Measurements from ENCODE around the gene TMEM200C.

The TMEM200C gene

GRCh38 chr18:5853253-5853652, 42.1 kb downstream of the TMEM200C start:
- Histone ChIP-seq H2AFZ (peak overlapping the region; percentile 36), H3K27ac (peak overlapping the region; percentile 39), H3K27me3 (ENCODE audit: control insufficient read depth, insufficient read depth, low read length) (no peaks in the 10 kb centered on the region), H3K9ac (no peak overlapping the region), H3K79me2 (no peaks in the 10 kb centered on the region), H3K36me3 (ENCODE audit: control insufficient read depth, insufficient read depth, low read length) (no peaks in the 10 kb centered on the region), H3K4me2 (ENCODE audit: low read length) (no peak overlapping the region), H3K9me3 (ENCODE audit: control insufficient read depth, low read length) (no peaks in the 10 kb centered on the region), H3K4me1 (peaks cover 8% of the 10 kb centered on the region), H3K4me3 (ENCODE audit: low read depth, low read length) (no peak overlapping the region)
- no peak for TF ChIP-seq CTCF (IDR thresholded peaks at IDR 0.05)

- Histone ChIP-seq H3K4me1 (peaks cover 8% of the 10 kb centered on the region), H3K79me2 (no peaks in the 10 kb centered on the region), H2AFZ (no peak overlapping the region), H3K9me3 (ENCODE audit: control insufficient read depth, low read length) (no peaks in the 10 kb centered on the region), H3K9ac (no peak overlapping the region), H3K27ac (no peak overlapping the region), H3K4me3 (ENCODE audit: low read depth, low read length) (no peak overlapping the region), H3K4me2 (ENCODE audit: low read length) (no peak overlapping the region), H3K36me3 (ENCODE audit: control insufficient read depth, insufficient read depth, low read length) (no peaks in the 10 kb centered on the region), H3K27me3 (ENCODE audit: control insufficient read depth, insufficient read depth, low read length) (no peaks in the 10 kb centered on the region)
- peak; percentile 23 for TF ChIP-seq CTCF (IDR thresholded peaks at IDR 0.05)
Observed at GRCh38 chr18:5851998-5852397, 43.3 kb downstream of the TMEM200C start.

GRCh38 chr18:5842653-5843052, 52.7 kb downstream of the TMEM200C start:
- H3K9ac ChIP-seq = no peak overlapping the region
- H3K36me3 ChIP-seq (ENCODE audit: control insufficient read depth, insufficient read depth, low read length) = no peaks in the 10 kb centered on the region
- H3K4me2 ChIP-seq (ENCODE audit: low read length) = no peak overlapping the region
- H3K27ac ChIP-seq = no peak overlapping the region
- no peak overlapping the region for H3K4me3 ChIP-seq (ENCODE audit: low read depth, low read length)
- no peak for TF ChIP-seq CTCF (IDR thresholded peaks at IDR 0.05)
- no peaks in the 10 kb centered on the region for H3K4me1 ChIP-seq
- no peaks in the 10 kb centered on the region for H3K27me3 ChIP-seq (ENCODE audit: control insufficient read depth, insufficient read depth, low read length)
- H2AFZ ChIP-seq = peak overlapping the region; percentile 38
- no peaks in the 10 kb centered on the region for H3K79me2 ChIP-seq
- no peaks in the 10 kb centered on the region for H3K9me3 ChIP-seq (ENCODE audit: control insufficient read depth, low read length)

- Histone ChIP-seq H3K4me3 (ENCODE audit: low read depth, low read length) (no peak overlapping the region), H3K9ac (no peak overlapping the region), H3K9me3 (ENCODE audit: control insufficient read depth, low read length) (no peaks in the 10 kb centered on the region), H3K4me2 (ENCODE audit: low read length) (no peak overlapping the region), H2AFZ (no peak overlapping the region), H3K79me2 (no peaks in the 10 kb centered on the region), H3K27me3 (ENCODE audit: control insufficient read depth, insufficient read depth, low read length) (no peaks in the 10 kb centered on the region), H3K4me1 (no peaks in the 10 kb centered on the region), H3K27ac (no peak overlapping the region), H3K36me3 (ENCODE audit: control insufficient read depth, insufficient read depth, low read length) (no peaks in the 10 kb centered on the region)
- TF ChIP-seq CTCF (IDR thresholded peaks at IDR 0.05) = no peak
Observed at GRCh38 chr18:5841518-5841917, 53.8 kb downstream of the TMEM200C start.

GRCh38 chr18:5840547-5840946, 54.8 kb downstream of the TMEM200C start:
- Histone ChIP-seq H3K27me3 (ENCODE audit: control insufficient read depth, insufficient read depth, low read length) (no peaks in the 10 kb centered on the region), H3K27ac (no peak overlapping the region), H3K9ac (no peak overlapping the region), H3K9me3 (ENCODE audit: control insufficient read depth, low read length) (no peaks in the 10 kb centered on the region), H2AFZ (no peak overlapping the region), H3K4me2 (ENCODE audit: low read length) (no peak overlapping the region), H3K79me2 (no peaks in the 10 kb centered on the region), H3K4me3 (ENCODE audit: low read depth, low read length) (no peak overlapping the region), H3K4me1 (no peaks in the 10 kb centered on the region), H3K36me3 (ENCODE audit: control insufficient read depth, insufficient read depth, low read length) (no peaks in the 10 kb centered on the region)
- TF ChIP-seq CTCF (IDR thresholded peaks at IDR 0.05) = no peak
